ENCODE results near the gene HMCN2.
"Not testable (repeated sequence)": the region's sequence is repeated elsewhere in the genome, so short reads cannot be mapped to it uniquely, and the experiment has no call there.

HMCN2 gene

DNA sequence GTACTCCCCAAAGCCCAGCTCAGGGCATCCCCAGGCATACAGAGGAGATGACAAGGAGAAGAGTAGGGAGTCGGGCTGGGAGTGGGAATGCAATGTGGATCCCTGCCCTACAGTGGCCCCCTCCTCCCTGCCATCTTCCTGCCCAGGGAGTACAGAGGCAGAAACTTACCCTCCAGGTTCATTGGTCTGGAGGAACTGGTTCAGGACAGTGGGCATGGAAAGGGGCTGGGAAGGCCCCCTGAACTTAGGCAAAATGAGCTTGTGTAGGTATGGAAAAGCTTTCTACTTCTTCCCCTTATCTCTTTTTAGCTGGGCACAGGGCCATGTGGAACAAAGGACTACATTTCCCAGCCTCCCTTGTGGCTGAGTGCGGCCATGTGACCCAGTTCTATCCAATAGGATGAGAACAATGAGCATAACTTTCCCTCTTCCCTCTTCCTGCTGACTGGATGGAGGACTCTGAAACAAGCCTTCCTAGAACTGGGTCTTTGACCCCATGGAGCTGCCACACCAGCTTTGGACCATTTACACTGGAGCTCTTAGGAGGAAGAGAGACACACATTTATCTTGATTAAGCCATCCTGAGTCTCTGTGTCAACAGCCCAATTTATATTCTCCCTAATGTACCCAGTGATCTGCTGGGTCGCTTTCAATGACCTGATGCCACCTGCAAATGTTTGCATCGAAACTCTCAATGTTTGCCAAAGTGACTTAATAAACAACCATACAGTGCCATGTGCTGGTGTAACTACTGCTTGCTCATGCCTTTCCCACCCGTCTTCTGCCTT lies 25.0 kb upstream of the HMCN2 start:
- DNase-seq (ENCODE audit: low read depth in 2 of 2): no peak

- DNase-seq (ENCODE audit: low read depth in 2 of 2): no peak
Observed at GRCh38 chr9:130241198-130241535, 24.4 kb upstream of the HMCN2 start.

DNA sequence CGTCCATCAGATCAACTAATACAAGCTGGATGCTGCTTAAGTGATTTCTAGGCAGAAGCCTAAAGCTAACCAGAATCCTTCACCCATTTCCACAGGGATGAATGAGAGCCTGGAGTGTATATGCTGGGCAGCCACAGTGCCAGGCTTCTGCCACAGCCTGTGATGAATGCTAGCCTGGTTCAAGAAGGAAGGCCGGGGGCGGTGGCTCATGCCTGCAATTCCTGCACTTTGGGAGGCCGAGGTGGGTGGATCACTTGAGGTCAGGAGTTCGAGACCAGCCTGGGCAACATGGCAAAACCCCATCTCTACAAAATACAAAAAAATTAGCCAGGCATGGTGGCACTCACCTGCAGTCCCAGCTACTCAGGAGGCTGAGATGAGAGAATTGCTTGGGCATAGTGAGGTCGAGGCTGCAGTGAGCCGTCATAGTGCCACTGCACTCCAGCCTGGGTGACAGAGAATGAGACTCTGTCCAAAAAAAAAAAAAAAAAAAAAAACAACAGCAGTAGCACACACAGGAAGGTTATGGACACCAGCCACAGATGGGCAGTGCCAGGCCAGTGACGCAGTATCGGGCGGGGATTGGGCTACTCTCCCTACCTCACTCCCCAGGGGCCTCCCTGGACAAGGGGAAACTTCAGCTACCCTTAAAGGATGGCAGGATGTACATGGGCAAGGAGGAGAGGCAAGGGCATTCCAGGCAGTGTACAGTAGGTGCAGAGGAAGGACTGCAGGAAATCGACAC lies 23.1 kb upstream of the HMCN2 start:
- DNase-seq (ENCODE audit: low read depth in 2 of 2): no peak

- DNase-seq (ENCODE audit: low read depth in 2 of 2): peak; percentile 63 to 86
Observed at GRCh38 chr9:130243015-130243881, 22.3 kb upstream of the HMCN2 start.

DNA sequence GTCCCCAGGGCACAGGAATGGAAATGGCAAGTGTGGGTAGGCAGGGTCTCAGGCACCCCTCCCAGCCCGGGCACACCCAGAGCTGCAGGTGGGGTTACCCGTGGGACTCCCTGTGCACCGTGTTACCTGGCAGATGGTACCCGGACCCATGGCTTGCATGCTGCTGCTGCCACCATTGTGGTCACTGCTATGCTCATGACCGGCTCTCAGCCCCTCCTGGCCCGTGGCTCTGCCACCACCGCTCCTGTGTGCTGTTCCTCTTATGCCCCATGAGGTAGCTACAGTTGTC lies 21.7 kb upstream of the HMCN2 start:
- DNase-seq (ENCODE audit: low read depth in 2 of 2): no peak

- no peak for DNase-seq (ENCODE audit: low read depth in 2 of 2)
Observed at GRCh38 chr9:130244548-130245165, 20.9 kb upstream of the HMCN2 start.

GRCh38 chr9:130245474-130245873 lies 20.1 kb upstream of the HMCN2 start:
- DNase-seq (ENCODE audit: low read depth in 2 of 2): no peak

DNA sequence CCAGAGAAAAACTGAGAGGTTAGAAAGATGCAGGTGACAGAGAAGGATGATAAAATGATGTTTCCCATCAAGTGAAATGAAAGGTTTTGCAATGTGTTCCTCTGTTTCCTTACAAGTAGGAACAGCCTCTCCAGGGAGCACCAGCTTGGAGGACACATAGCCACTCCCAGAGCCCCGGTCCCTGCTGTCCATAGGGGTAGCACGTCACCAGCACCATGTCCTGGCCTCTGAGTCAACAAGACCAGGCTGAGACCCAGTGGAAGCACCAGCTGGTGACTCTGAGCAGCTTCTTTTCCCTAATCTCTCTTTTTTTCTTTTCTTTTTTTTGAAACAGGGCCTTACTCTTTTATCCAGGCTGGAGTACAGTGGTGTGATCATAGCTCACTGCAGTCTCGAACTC lies 19.4 kb upstream of the HMCN2 start:
- no peak for DNase-seq (ENCODE audit: low read depth in 2 of 2)

DNA sequence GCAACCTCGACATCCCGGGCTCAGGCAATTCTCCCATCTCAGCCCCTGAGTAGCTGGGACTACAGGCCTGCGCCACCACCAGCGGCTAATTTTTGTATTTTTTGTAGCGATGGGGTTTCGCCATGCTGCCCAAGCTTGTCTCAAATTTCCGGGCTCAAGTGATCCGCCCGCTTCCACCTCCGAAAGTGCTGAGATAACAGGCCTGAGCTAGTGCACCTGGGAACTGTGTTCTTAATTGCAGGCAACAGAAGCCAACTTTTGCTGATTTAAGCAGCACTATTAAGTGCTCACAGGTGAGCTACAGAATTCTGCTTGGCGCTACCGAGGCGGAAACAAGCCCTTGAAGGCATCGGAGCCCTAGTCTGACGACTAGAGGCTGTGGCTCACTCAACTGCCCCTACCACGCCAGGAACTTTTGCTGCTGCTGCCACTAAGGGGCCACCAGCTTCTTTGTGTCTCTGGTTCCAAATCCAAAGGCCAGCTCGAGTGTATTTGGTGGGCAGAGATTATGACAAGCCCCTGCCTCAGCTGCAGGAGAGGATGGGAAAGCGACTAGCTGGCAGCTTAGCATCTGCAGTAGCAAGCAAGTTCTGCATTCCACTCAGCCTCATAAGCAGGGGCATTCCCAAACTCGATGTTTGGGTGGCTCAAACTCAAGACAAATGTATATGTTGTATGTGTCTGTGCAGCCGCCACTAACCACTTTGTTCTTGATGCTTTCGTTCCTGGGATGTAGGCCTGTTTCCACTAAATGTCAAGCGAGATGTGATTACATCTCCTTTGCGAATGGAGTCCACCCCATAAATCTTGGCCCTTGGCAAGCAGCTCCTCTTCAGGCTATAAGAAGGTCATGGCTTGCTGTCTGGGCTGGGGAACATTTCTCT lies 10.6 kb upstream of the HMCN2 start:
- DNase-seq (ENCODE audit: low read depth in 2 of 2): no peak

- DNase-seq (ENCODE audit: low read depth in 2 of 2): no peak
Observed at GRCh38 chr9:130255631-130256134, 9.9 kb upstream of the HMCN2 start.

DNA sequence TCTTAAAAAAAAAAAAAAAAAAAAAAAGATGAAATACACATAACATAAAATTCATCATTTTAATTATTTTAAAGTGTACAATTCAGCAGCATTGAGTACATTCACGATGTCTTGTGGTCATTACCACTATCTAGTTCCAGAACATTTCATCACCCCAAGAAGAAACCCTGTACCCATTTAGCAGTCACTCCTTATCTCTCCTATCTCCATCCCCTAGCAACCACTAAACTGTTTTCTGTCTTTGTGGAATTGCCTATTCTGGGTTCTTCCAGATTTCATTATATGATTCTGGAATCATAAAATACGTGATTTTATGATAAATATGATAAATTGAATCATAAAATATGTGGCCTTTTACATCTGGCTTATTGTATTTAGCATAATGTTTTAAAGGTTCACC lies 8.9 kb upstream of the HMCN2 start:
- no peak for DNase-seq (ENCODE audit: low read depth in 2 of 2)

DNA sequence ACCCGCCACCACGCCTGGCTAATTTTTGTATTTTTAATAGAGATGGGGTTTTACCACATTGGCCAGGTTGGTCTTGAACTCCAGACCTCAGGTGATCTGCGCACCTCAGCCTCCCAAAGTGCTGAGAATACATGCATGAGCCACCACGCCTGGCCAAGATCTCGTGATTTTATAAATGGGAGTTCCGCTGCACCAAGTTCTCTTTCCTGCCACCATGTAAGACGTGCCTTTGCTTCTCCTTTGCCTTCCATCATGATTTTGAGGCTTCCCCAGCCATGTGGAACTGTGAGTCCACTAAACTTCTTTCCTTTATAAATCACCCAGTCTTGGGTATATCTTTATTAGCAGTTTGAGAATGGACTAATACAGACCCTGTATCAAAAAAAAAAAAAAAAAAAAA lies 7.4 kb upstream of the HMCN2 start:
- DNase-seq (ENCODE audit: low read depth in 2 of 2): not testable (repeated sequence)

DNA sequence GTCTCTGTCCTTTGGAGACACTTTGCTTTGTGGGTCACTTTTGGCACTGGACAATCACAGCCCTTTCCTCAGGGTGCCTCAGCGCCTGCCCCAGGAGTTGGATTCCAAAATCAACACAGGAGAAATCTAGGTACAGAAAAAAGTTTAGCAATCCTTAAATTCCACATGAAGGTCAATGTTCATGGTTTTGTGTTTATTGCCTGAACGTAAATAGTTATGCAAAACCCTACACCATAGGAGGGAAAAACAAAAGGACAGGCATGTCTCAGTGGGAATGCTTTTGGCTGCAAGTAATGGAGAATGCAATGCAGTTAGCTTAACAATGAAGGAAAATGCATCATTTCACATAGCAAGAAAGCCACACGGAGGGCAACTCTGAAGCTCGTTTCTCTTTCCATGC lies 6.5 kb upstream of the HMCN2 start:
- DNase-seq (ENCODE audit: low read depth in 2 of 2): no peak

- no peak for DNase-seq (ENCODE audit: low read depth in 2 of 2)
Observed at GRCh38 chr9:130260816-130261765, 4.5 kb upstream of the HMCN2 start.

DNA sequence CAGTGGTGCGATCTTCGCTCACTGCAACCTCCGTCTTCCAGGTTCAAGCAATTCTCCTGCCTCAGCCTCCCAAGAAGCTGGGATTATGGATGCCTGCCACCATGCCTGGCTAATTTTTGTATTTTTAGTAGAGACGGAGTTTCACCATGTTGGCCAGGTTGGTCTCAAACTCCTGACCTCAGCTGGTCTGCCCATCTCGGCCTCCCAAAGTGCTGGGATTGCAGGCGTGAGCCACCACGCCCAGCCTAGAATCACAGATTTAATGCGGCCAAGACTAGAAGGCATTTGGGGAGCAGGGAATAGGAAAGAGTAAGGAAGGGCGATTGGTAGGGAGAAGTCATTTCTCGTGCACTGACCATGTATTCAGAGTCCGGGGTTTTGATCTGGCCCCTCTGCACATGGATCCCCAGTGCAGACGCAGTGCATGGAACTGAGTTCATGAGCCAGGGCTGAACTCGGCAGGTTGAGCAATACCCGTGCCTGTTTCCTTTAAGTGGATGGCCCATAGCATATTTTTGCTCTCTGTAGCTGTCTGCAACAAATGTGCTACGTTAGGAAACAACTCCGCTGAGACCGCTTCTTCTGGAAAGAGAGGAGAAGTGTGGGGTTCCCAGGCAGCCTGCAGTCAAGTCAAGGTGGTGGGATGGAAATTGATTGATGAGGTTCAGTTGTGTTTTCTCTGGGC lies 3.4 kb upstream of the HMCN2 start:
- DNase-seq (ENCODE audit: low read depth in 2 of 2): no peak

DNA sequence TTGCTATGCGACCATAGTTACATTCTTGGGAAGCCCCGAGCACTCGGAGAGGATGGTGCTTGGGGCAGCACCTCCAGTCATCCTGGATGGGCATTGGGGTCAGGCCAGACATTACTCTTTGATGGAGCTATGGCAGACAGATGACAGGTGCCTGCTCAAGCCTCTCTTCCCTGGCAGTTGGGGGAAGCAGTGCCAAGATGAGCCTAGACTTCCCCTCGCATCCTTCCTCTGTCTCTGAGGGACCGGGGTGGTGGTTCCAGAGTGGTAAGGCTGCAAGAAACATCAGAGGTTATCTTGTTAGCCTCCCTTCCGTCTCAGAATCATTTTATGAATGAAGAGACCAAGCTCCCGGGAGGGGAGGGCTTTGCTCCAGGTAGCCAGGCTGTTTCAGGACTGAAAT lies 2.8 kb upstream of the HMCN2 start:
- no peak for DNase-seq (ENCODE audit: low read depth in 2 of 2)

- no peak for DNase-seq (ENCODE audit: low read depth in 2 of 2)
Observed at GRCh38 chr9:130263601-130264413, 1.8 kb upstream of the HMCN2 start.

Measured in stimulated activated CD4-positive, alpha-beta T cell treated with anti-CD3 and anti-CD28 coated beads, Interleukin-12 subunit alpha, Interleukin-12 subunit beta, amount 100 ng/mL, for 24 hours (primary cell).